Left lung (tissue), 10 donors: Measurements from ENCODE around the gene CD300LB. TPM values are rescaled to one million over a fixed set of nuclear protein-coding genes. Genes with fewer than 3 reads are reported as not detected.

Experiments
- ATAC-seq: fragments of 200-7000 bp; cut with Tn5 transposase; one replicate; pipeline ENCODE4 v1.9.1; 2020; ENCODE audit warnings: moderate library complexity
- DNase-seq, 4 donors: peaks; one replicate each; pipeline ENCODE4 v3.0.0-alpha.2; 2013 to 2020
- H3K27ac ChIP-seq, 2 donors: fragments of 200-600 bp; sonication (generic) in 1 of 2; one replicate each; pipeline versions ENCODE4 v1.5.0 to v1.8.0; 2020 to 2021
- H3K27me3 ChIP-seq, 2 donors: fragments of 200-600 bp; sonication (generic) in 1 of 2; one replicate each; pipeline versions ENCODE4 v1.5.0 to v1.8.0; 2020 to 2021
- H3K36me3 ChIP-seq, 2 donors: fragments of 200-600 bp; sonication (generic) in 1 of 2; one replicate each; pipeline versions ENCODE4 v1.5.0 to v1.8.0; 2020 to 2021
- H3K4me1 ChIP-seq, 2 donors: fragments of 200-600 bp; one replicate each; pipeline ENCODE4 v1.8.0; 2021
- H3K4me3 ChIP-seq, 2 donors: fragments of 200-600 bp; sonication (generic) in 1 of 2; one replicate each; pipeline versions ENCODE4 v1.5.0 to v1.8.0; 2020 to 2021; ENCODE audit warnings: mild to moderate bottlenecking in 1 of 2
- H3K9me3 ChIP-seq, 2 donors: fragments of 200-600 bp; sonication (generic) in 1 of 2; one replicate each; pipeline versions ENCODE4 v1.5.0 to v1.8.0; 2020 to 2021
- intact Hi-C, 2 donors: fragments of 100-400 bp; cut with DNase I; formaldehyde crosslinking; loops; one replicate each; pipeline versions ENCODE4 v1.11.2 to v1.14.2; 2022
- polyA plus RNA-seq, 6 donors: library from polyadenylated mRNA; unstranded; fragments of 120-200 nt; gene quantifications; one replicate each; pipeline ENCODE4 v1.2.1, GENCODE V29; 2013; ENCODE audit not compliant: insufficient read length in 6 of 6
- total RNA-seq, 2 donors: library from RNA; stranded (reverse); fragmentation: NEBNext Ultra II Directional; extraction: Animal tissue kit (Norgen Biotek cat#: 25700); gene quantifications; one replicate each; pipeline ENCODE4 v1.2.1, GENCODE V29; 2021
- TF ChIP-seq, protein P1 (sequence below), 2 donors: fragments of 200-600 bp; sonication (generic) in 1 of 2; IDR thresholded peaks; one replicate each; pipeline versions ENCODE4 v1.5.0 to v1.8.0; 2021; ENCODE audit warnings: antibody characterized with exemption in 2 of 2
- donor health status: DM: no; HTN: yes; CAD: no.
- donor health status: DM: no; HTN: no; CAD: no.

Gene CD300LB
- total and polyA plus RNA-seq, 8 donors: 0.13 to 1.6 (median 0.29) TPM

DNA sequence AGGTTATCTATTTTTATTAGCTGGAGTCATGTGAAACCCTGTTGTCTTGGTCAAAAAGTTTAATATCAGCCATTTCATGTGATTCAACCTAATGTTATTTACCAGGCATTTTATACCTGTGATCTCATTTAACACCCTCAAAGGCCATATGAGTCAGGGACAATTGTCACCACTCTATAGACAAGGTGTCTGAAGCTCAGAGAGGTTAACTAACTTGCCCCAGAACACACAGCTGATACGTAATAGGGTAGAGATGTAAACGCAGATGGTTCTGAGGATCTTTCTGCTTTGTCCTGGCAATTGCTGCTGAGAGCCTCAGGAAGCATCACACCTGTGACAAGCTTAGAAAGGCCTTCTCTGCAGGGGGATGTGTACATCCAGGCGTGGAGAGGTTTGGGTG, 59.9 kb downstream of the CD300LB start:
- peaks cover 6 to 57% of the 10 kb centered on the region in 2 donors for H3K27me3 ChIP-seq
- TF ChIP-seq, protein P1, sequence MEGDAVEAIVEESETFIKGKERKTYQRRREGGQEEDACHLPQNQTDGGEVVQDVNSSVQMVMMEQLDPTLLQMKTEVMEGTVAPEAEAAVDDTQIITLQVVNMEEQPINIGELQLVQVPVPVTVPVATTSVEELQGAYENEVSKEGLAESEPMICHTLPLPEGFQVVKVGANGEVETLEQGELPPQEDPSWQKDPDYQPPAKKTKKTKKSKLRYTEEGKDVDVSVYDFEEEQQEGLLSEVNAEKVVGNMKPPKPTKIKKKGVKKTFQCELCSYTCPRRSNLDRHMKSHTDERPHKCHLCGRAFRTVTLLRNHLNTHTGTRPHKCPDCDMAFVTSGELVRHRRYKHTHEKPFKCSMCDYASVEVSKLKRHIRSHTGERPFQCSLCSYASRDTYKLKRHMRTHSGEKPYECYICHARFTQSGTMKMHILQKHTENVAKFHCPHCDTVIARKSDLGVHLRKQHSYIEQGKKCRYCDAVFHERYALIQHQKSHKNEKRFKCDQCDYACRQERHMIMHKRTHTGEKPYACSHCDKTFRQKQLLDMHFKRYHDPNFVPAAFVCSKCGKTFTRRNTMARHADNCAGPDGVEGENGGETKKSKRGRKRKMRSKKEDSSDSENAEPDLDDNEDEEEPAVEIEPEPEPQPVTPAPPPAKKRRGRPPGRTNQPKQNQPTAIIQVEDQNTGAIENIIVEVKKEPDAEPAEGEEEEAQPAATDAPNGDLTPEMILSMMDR (IDR thresholded peaks at IDR 0.05): no peak
- intact Hi-C loops: no loop called here
- H3K36me3 ChIP-seq: peaks cover 0 to 32% of the 10 kb centered on the region in 2 donors
- peaks cover 2 to 37% of the 10 kb centered on the region in 2 donors for H3K4me1 ChIP-seq
- H3K9me3 ChIP-seq: peaks cover 0 to 9% of the 10 kb centered on the region in 2 donors
- H3K27ac ChIP-seq: no peak overlapping the region
- H3K4me3 ChIP-seq: no peak overlapping the region
- DNase-seq (no peak), ATAC-seq (no peak)

Other genes starting within 250 kb of the CD300LB start
- 1 to 10 TPM in 1 of 2 donors, not detected in 1; 1.5 TPM for gene KIF19, start 205.2 kb downstream of the CD300LB start, total RNA-seq
- gene KIF19, start 205.2 kb downstream of the CD300LB start, polyA plus RNA-seq: 1 to 10 TPM in 5 of 6 donors, under 1 TPM in 1; 0.61 to 2.6 (median 1.5) TPM
- gene BTBD17, start 169.6 kb downstream of the CD300LB start, total RNA-seq: not detected
- gene BTBD17, start 169.6 kb downstream of the CD300LB start, polyA plus RNA-seq: 1 to 10 TPM in 4 of 6 donors, under 1 TPM in 2; 0.60 to 1.2 (median 1.0) TPM
- gene GPR142, start 164.0 kb downstream of the CD300LB start, total RNA-seq: not detected
- under 1 TPM in 2 of 6 donors, not detected in 4; 0.08 TPM for gene GPR142, start 164.0 kb downstream of the CD300LB start, polyA plus RNA-seq
- gene GPRC5C, start 99.4 kb downstream of the CD300LB start, total RNA-seq: 100 to 1,000 TPM in 1 of 2 donors, 10 to 100 TPM in 1; 47.8 to 107 TPM
- gene GPRC5C, start 99.4 kb downstream of the CD300LB start, polyA plus RNA-seq: 10 to 100 TPM; 47.3 to 69.5 (median 54.1) TPM
- 10 to 100 TPM in 1 of 2 donors, 1 to 10 TPM in 1; 9.1 to 35.5 TPM for gene CD300A, start 64.8 kb downstream of the CD300LB start, total RNA-seq
- 1 to 10 TPM; 1.6 to 3.6 (median 2.1) TPM for gene CD300A, start 64.8 kb downstream of the CD300LB start, polyA plus RNA-seq
- 10 to 100 TPM in 1 of 2 donors, 1 to 10 TPM in 1; 6.6 to 11.0 TPM for gene CD300C, start 14.6 kb upstream of the CD300LB start, total RNA-seq
- under 1 TPM; 0.40 to 0.61 (median 0.53) TPM for gene CD300C, start 14.6 kb upstream of the CD300LB start, polyA plus RNA-seq
- under 1 TPM in 1 of 2 donors, not detected in 1; 0.76 TPM for gene CD300H, start 36.0 kb upstream of the CD300LB start, total RNA-seq
- under 1 TPM in 2 of 6 donors, not detected in 4; 0.32 to 0.64 TPM for gene CD300H, start 36.0 kb upstream of the CD300LB start, polyA plus RNA-seq
- under 1 TPM in 1 of 2 donors, not detected in 1; 0.29 TPM for gene CD300LD, start 60.8 kb upstream of the CD300LB start, total RNA-seq
- gene CD300LD, start 60.8 kb upstream of the CD300LB start, polyA plus RNA-seq: not detected
- 10 to 100 TPM in 1 of 2 donors, 1 to 10 TPM in 1; 3.2 to 28.7 TPM for gene CD300E, start 92.3 kb upstream of the CD300LB start, total RNA-seq
- gene CD300E, start 92.3 kb upstream of the CD300LB start, polyA plus RNA-seq: under 1 TPM; 0.24 to 0.74 (median 0.42) TPM
- gene CD300LF, start 181.4 kb upstream of the CD300LB start, total RNA-seq: 10 to 100 TPM; 18.7 to 26.7 TPM
- under 1 TPM; 0.33 to 0.85 (median 0.63) TPM for gene CD300LF, start 181.4 kb upstream of the CD300LB start, polyA plus RNA-seq
- gene RAB37, start 205.8 kb upstream of the CD300LB start, total RNA-seq: 1 to 10 TPM; 3.2 to 4.8 TPM
- gene RAB37, start 205.8 kb upstream of the CD300LB start, polyA plus RNA-seq: 10 to 100 TPM in 5 of 6 donors, 1 to 10 TPM in 1; 9.4 to 11.2 (median 10.5) TPM
- gene NHERF1, start 217.2 kb upstream of the CD300LB start, total RNA-seq: 10 to 100 TPM; 25.5 to 37.5 TPM
- gene NHERF1, start 217.2 kb upstream of the CD300LB start, polyA plus RNA-seq: 10 to 100 TPM; 44.9 to 65.5 (median 52.2) TPM
- gene NAT9, start 244.9 kb upstream of the CD300LB start, total RNA-seq: 10 to 100 TPM; 42.8 to 45.8 TPM
- 10 to 100 TPM; 40.3 to 52.8 (median 47.9) TPM for gene NAT9, start 244.9 kb upstream of the CD300LB start, polyA plus RNA-seq